GM23248 (cell line): ENCODE data around the gene LLPH. TPM values are rescaled to one million over a fixed set of nuclear protein-coding genes. Genes with fewer than 3 reads are reported as not detected.

Experiments used
- DNase-seq: peaks from one replicate; pipeline ENCODE4 v3.0.0-alpha.2; 2015
- H2AFZ ChIP-seq: fragments of 200-600 bp; sonication (generic); 2 replicates; pipeline ENCODE4 v1.6.1; 2016; ENCODE audit warnings: antibody characterized with exemption
- H3F3A ChIP-seq: fragments of 200-600 bp; sonication (generic); 2 replicates; pipeline ENCODE4 v1.6.1; 2016; ENCODE audit warnings: mild to moderate bottlenecking, antibody characterized with exemption, mixed run types; ENCODE audit not compliant: insufficient read depth
- H3K27ac ChIP-seq: fragments of 200-600 bp; sonication (generic); 2 replicates; pipeline ENCODE4 v1.5.1; 2016; ENCODE audit warnings: mild to moderate bottlenecking
- H3K27me3 ChIP-seq: fragments of 200-600 bp; sonication (generic); replicated peaks from 2 replicates; pipeline ENCODE4 v1.6.1; 2016; ENCODE audit warnings: mild to moderate bottlenecking; ENCODE audit not compliant: insufficient read depth
- H3K36me3 ChIP-seq: fragments of 200-600 bp; sonication (generic); 2 replicates; pipeline ENCODE4 v1.6.1; 2016; ENCODE audit warnings: low read depth, mild to moderate bottlenecking
- H3K4me1 ChIP-seq: fragments of 200-600 bp; sonication (generic); 2 replicates; pipeline ENCODE4 v1.6.1; 2016; ENCODE audit warnings: mild to moderate bottlenecking; ENCODE audit not compliant: insufficient read depth
- H3K4me2 ChIP-seq: fragments of 200-600 bp; sonication (generic); one replicate; pipeline ENCODE4 v1.6.1; 2016; ENCODE audit warnings: mild to moderate bottlenecking; ENCODE audit not compliant: unreplicated experiment
- H3K4me3 ChIP-seq: fragments of 200-600 bp; sonication (generic); 2 replicates; pipeline ENCODE4 v1.5.1; 2016; ENCODE audit warnings: mild to moderate bottlenecking
- H3K79me2 ChIP-seq: fragments of 200-600 bp; sonication (generic); 2 replicates; pipeline ENCODE4 v1.6.1; 2016; ENCODE audit warnings: mild to moderate bottlenecking; ENCODE audit not compliant: insufficient read depth
- H3K9ac ChIP-seq: fragments of 200-600 bp; sonication (generic); 2 replicates; pipeline ENCODE4 v1.6.1; 2016; ENCODE audit warnings: mild to moderate bottlenecking
- H3K9me2 ChIP-seq: fragments of 200-600 bp; sonication (generic); 2 replicates; pipeline ENCODE4 v1.6.1; 2016; ENCODE audit warnings: mixed run types, mild to moderate bottlenecking, moderate library complexity; ENCODE audit not compliant: insufficient read depth
- H3K9me3 ChIP-seq: fragments of 200-600 bp; sonication (generic); one replicate; pipeline ENCODE4 v1.6.1; 2017; ENCODE audit warnings: low read depth
- H4K20me1 ChIP-seq: fragments of 200-600 bp; sonication (generic); 2 replicates; pipeline ENCODE4 v1.6.0; 2016; ENCODE audit not compliant: insufficient read depth
- EZH2 ChIP-seq: fragments of 200-600 bp; sonication (generic); IDR thresholded peaks from 2 replicates; pipeline ENCODE4 v1.6.1; 2018; ENCODE audit warnings: antibody characterized with exemption, mild to moderate bottlenecking; ENCODE audit not compliant: insufficient read depth, poor library complexity, severe bottlenecking
- EZH2phosphoT487 ChIP-seq: fragments of 200-600 bp; sonication (generic); IDR thresholded peaks from 2 replicates; pipeline ENCODE4 v1.6.1; 2018; ENCODE audit warnings: antibody characterized with exemption, moderate library complexity, mild to moderate bottlenecking, low read depth; ENCODE audit not compliant: insufficient read depth
- WGBS, 2 experiments: methylation state at CpG; one replicate each; pipeline ENCODE4 v1.1.6; 2015 to 2017; ENCODE audit warnings: low lambda C conversion rate in 2 of 2, low coverage in 1 of 2; ENCODE audit errors: missing lambda C conversion rate in 2 of 2; 5-methylcytosine and 5-hydroxymethylcytosine counted together
- in situ Hi-C: fragments of 300-500 bp; cut with MboI; formaldehyde crosslinking; loops from 2 replicates; pipeline ENCODE4 v1.15.0; 2020
- polyA plus RNA-seq: library from polyadenylated mRNA; unstranded; fragments of >200 nt; fragmentation: Nextera tagmentation; extraction: Ambion mirVana; gene quantifications from 2 replicates; pipeline ENCODE4 v1.2.1, GENCODE V29; 2016
- total RNA-seq: library from RNA; depleted of rRNA; stranded (reverse); fragments of >200 nt; shearing (Covaris generic); gene quantifications from 2 replicates; pipeline ENCODE4 v1.2.3, GENCODE V29; 2014

Gene LLPH
- total and polyA plus RNA-seq, 2 experiments from 2014 or later, result 11.6 to 49.2 TPM

DNA sequence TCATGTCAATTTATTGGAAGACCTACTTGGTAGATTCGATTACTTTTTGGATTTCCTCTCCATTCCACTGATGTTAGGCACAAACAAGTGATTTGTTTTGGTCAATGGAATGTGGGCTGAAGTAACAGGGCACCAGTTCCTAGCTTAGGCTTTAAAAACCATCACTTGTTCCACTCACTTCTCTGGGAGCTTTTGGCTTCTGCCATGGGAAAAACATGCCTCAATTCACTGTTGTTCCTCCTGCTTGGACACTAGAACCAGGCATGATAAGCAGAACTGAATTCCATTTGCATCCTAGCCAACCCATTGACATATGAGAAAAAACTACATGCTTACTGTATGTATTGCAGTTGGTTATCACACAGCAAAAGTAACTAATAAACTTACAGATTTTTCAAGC lies 47.8 kb downstream of the LLPH start:
- no peaks in the 10 kb centered on the region for H4K20me1 ChIP-seq
- 30 to 52% methylated on average over 1 of the region's 1 CpG for whole genome bisulfite sequencing, 2 experiments
- no peaks in the 10 kb centered on the region for H3K79me2 ChIP-seq
- H3K9me3 ChIP-seq, result no peaks in the 10 kb centered on the region
- no peak overlapping the region for H2AFZ ChIP-seq
- peaks cover 9% of the 10 kb centered on the region; the same call in 1 of the 2 replicates for H3F3A ChIP-seq
- H3K4me2 ChIP-seq, result no peak overlapping the region
- H3K27me3 ChIP-seq, result no peaks in the 10 kb centered on the region
- no peak for DNase-seq
- TF ChIP-seq EZH2, result no peak
- TF ChIP-seq EZH2phosphoT487, result no peak
- no peaks in the 10 kb centered on the region for H3K9me2 ChIP-seq
- no peaks in the 10 kb centered on the region for H3K36me3 ChIP-seq
- H3K4me3 ChIP-seq, result no peak overlapping the region
- peaks cover 8% of the 10 kb centered on the region for H3K4me1 ChIP-seq
- H3K27ac ChIP-seq, result no peak overlapping the region
- H3K9ac ChIP-seq, result no peak overlapping the region
- in situ Hi-C loops, result loop anchor here (10.0 kb wide), 1 partner anchor 778 kb away; no protein-coding TSS in a partner anchor

DNA sequence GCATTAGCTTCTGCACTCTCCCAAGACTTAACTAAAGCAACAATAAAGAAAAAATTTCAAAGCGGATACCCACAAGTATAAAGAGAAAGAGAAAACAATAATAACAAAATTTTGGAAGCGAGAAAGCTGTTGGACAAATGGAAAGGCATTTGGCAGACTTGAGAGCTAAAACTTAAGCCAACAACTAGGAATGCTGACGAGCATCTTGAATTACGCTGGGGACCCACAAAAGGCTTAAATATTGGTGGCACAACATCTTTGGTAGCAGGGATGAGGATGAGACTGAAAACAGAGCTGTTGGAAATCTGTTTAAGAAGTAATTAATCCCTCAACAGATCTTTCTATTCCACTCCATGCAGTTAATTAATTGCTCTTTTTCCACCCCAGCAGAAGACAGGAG lies 49.8 kb downstream of the LLPH start:
- in situ Hi-C loops, result loop anchor here (10.0 kb wide), 1 partner anchor 776 kb away; no protein-coding TSS in a partner anchor
- no peaks in the 10 kb centered on the region for H3K9me2 ChIP-seq
- H3K79me2 ChIP-seq, result no peaks in the 10 kb centered on the region
- no peaks in the 10 kb centered on the region for H3K9me3 ChIP-seq
- DNase-seq, result no peak
- H3K27ac ChIP-seq, result no peak overlapping the region
- no peak overlapping the region for H3K4me2 ChIP-seq
- 74 to 80% methylated on average over 4 of the region's 4 CpGs for WGBS, 2 experiments
- no peaks in the 10 kb centered on the region for H4K20me1 ChIP-seq
- H3K4me1 ChIP-seq, result no peaks in the 10 kb centered on the region
- H3K9ac ChIP-seq, result no peak overlapping the region
- H3K36me3 ChIP-seq, result no peaks in the 10 kb centered on the region
- H2AFZ ChIP-seq, result no peak overlapping the region
- H3K27me3 ChIP-seq, result no peaks in the 10 kb centered on the region
- H3K4me3 ChIP-seq, result no peak overlapping the region
- no peaks in the 10 kb centered on the region for H3F3A ChIP-seq
- no peak for TF ChIP-seq EZH2phosphoT487
- no peak for TF ChIP-seq EZH2

DNA sequence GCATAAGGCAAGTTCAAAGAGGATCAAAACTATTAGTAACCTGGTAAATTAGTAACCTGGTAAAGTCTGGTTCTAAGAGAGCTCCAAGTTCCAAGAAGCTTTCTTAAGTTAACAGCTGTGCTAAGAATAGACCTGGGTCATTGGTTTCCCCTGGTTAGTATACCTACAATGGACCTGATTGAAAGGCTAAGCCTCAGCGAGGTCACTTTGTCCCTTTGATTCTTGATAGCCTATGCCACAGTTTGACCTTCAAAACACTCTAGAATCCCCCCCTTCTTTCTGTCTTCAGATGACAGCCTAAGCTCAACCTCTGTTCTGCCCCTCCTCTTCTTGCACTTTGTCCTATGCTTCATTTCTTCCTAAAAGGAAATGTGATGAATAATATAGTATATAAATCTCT lies 53.0 kb downstream of the LLPH start:
- 71 to 83% methylated on average over 1 of the region's 1 CpG for WGBS, 2 experiments
- no peak overlapping the region for H2AFZ ChIP-seq
- in situ Hi-C loops, result no loop called here
- H3K27me3 ChIP-seq, result no peaks in the 10 kb centered on the region
- no peaks in the 10 kb centered on the region for H3K36me3 ChIP-seq
- no peaks in the 10 kb centered on the region for H3K9me3 ChIP-seq
- no peaks in the 10 kb centered on the region for H3K79me2 ChIP-seq
- TF ChIP-seq EZH2phosphoT487 (no peak), EZH2 (no peak)
- no peak overlapping the region for H3K27ac ChIP-seq
- no peak overlapping the region for H3K9ac ChIP-seq
- no peaks in the 10 kb centered on the region for H3F3A ChIP-seq
- no peaks in the 10 kb centered on the region for H3K9me2 ChIP-seq
- H3K4me3 ChIP-seq, result no peak overlapping the region
- no peak for DNase-seq
- H3K4me2 ChIP-seq, result no peak overlapping the region
- peaks cover 8% of the 10 kb centered on the region for H3K4me1 ChIP-seq
- H4K20me1 ChIP-seq, result no peaks in the 10 kb centered on the region

DNA sequence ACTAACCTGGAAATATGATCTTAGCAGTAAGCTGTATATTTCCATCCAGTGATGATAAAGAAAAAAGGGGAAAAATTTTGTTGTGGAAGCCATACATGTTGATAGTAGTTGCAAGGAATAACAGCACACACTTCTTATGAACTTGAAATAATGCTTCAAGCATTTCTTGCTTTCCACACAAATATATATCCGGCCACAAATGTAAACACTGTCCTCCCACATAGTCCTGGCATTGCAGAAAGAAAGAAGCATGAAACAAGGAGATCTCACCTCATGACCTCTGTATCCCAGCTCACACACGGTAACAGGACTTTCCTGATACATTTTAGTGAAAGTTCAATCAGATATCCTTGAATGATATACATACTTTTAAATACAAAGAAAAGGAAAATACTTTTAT lies 56.0 kb downstream of the LLPH start:
- no peaks in the 10 kb centered on the region for H4K20me1 ChIP-seq
- no peaks in the 10 kb centered on the region for H3K9me2 ChIP-seq
- peak; percentile 11 for DNase-seq
- H2AFZ ChIP-seq, result no peak overlapping the region
- no peak overlapping the region for H3K4me3 ChIP-seq
- in situ Hi-C loops, result no loop called here
- no peaks in the 10 kb centered on the region for H3F3A ChIP-seq
- WGBS, 2 experiments, result 46 to 52% methylated on average over 2 of the region's 2 CpGs
- H3K79me2 ChIP-seq, result no peaks in the 10 kb centered on the region
- no peak overlapping the region for H3K27ac ChIP-seq
- H3K27me3 ChIP-seq, result no peaks in the 10 kb centered on the region
- H3K4me1 ChIP-seq, result peaks cover 8% of the 10 kb centered on the region
- H3K9ac ChIP-seq, result no peak overlapping the region
- no peak for TF ChIP-seq EZH2
- TF ChIP-seq EZH2phosphoT487, result no peak
- H3K9me3 ChIP-seq, result no peaks in the 10 kb centered on the region
- no peaks in the 10 kb centered on the region for H3K36me3 ChIP-seq
- H3K4me2 ChIP-seq, result peak overlapping the region; percentile 39

DNA sequence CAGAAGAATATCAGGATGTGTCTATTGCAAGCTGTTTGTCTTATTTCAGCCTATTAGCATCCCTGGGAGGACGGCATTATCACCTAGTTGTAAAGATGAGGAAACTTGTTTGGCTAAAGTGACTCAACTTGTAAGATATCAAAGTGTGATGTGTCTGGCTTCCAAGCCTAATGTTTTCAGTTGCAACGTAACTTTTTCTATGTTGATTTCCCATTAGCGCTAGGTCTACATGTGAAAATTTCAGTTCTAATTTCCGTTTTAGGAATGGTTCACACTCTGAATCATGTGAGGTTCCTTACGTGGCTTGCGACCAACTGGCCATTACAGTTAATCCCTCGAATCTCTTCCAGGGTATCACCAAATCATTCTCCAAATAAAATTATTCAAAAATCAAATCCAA lies 58.0 kb downstream of the LLPH start:
- H3K79me2 ChIP-seq, result no peaks in the 10 kb centered on the region
- no peaks in the 10 kb centered on the region for H3K9me3 ChIP-seq
- in situ Hi-C loops, result no loop called here
- DNase-seq, result no peak
- H2AFZ ChIP-seq, result no peak overlapping the region
- H3K27me3 ChIP-seq, result no peaks in the 10 kb centered on the region
- no peak overlapping the region for H3K4me3 ChIP-seq
- H3K9ac ChIP-seq, result no peak overlapping the region
- TF ChIP-seq EZH2 (no peak), EZH2phosphoT487 (no peak)
- peaks cover 8% of the 10 kb centered on the region for H3K4me1 ChIP-seq
- H3K9me2 ChIP-seq, result no peaks in the 10 kb centered on the region
- no peak overlapping the region for H3K4me2 ChIP-seq
- no peaks in the 10 kb centered on the region for H4K20me1 ChIP-seq
- H3F3A ChIP-seq, result no peaks in the 10 kb centered on the region
- no peak overlapping the region for H3K27ac ChIP-seq
- no peaks in the 10 kb centered on the region for H3K36me3 ChIP-seq
- 86% methylated on average over 7 of the region's 7 CpGs for WGBS, 2 experiments
